OCI-LY1 (cell line): Measurements from ENCODE around the gene GPR176.

Experiments
- CTCF ChIP-seq: fragments of 200-600 bp; sonication (generic), shearing (Covaris generic); IDR thresholded peaks from 2 replicates; pipeline ENCODE4 v1.5.1; 2017; ENCODE audit warnings: mild to moderate bottlenecking, antibody characterized with exemption, low read length, moderate library complexity, mixed read lengths
- EZH2 ChIP-seq: fragments of 200-600 bp; sonication (generic), shearing (Covaris generic); IDR thresholded peaks from 2 replicates; pipeline ENCODE4 v1.8.0; 2017; ENCODE audit warnings: borderline replicate concordance, mixed run types, mild to moderate bottlenecking, antibody characterized with exemption, low read length, moderate library complexity, mixed read lengths

- TF ChIP-seq EZH2 (no peak), CTCF (no peak)
These were observed 34.8 kb downstream of the GPR176 start for GRCh38 chr15:39885099-39885777.
